ENCODE results near the gene DDR1.
"Not testable (repeated sequence)": the region's sequence is repeated elsewhere in the genome, so short reads cannot be mapped to it uniquely, and the experiment has no call there.

Gene DDR1

GRCh38 chr6:30900863-30901417, 16.6 kb downstream of the DDR1 start:
- TF ChIP-seq CTCF (conservative IDR thresholded peaks at IDR 0.05; ENCODE audit: low read length) = no peak
- no peak overlapping the region for H3K4me3 ChIP-seq (ENCODE audit: low read length)
- DNase-seq (ENCODE audit: low read depth) = no peak

- no peak for DNase-seq (ENCODE audit: low read depth)
- no peak overlapping the region for H3K4me3 ChIP-seq (ENCODE audit: low read length)
- TF ChIP-seq CTCF (conservative IDR thresholded peaks at IDR 0.05; ENCODE audit: low read length) = no peak
Observed at GRCh38 chr6:30901436-30901835, 17.1 kb downstream of the DDR1 start.

GRCh38 chr6:30902196-30902595, 17.9 kb downstream of the DDR1 start:
- not testable (repeated sequence) for DNase-seq (ENCODE audit: low read depth); H3K4me3 ChIP-seq (ENCODE audit: low read length)

- no peak for DNase-seq (ENCODE audit: low read depth)
- H3K4me3 ChIP-seq (ENCODE audit: low read length) = no peak overlapping the region
- no peak for TF ChIP-seq CTCF (conservative IDR thresholded peaks at IDR 0.05; ENCODE audit: low read length)
Observed at GRCh38 chr6:30902709-30903108, 18.4 kb downstream of the DDR1 start.

GRCh38 chr6:30903236-30903635, 18.9 kb downstream of the DDR1 start:
- H3K4me3 ChIP-seq (ENCODE audit: low read length) = no peak overlapping the region
- no peak for DNase-seq (ENCODE audit: low read depth)
- no peak for TF ChIP-seq CTCF (conservative IDR thresholded peaks at IDR 0.05; ENCODE audit: low read length)

- DNase-seq (ENCODE audit: low read depth) = not testable (repeated sequence)
- H3K4me3 ChIP-seq (ENCODE audit: low read length) = peak overlapping the region; percentile 93
Observed at GRCh38 chr6:30907290-30907757, 23.0 kb downstream of the DDR1 start.

GRCh38 chr6:30907758-30908591, 23.7 kb downstream of the DDR1 start, which contains the start of gene GTF2H4:
GTF2H4 (plus strand) TSS chr6:30908207.
- H3K4me3 ChIP-seq (ENCODE audit: low read length) = peak within 1 kb of the TSS; percentile 93
- no peak for TF ChIP-seq CTCF (conservative IDR thresholded peaks at IDR 0.05; ENCODE audit: low read length)
- DNase-seq (ENCODE audit: low read depth) = peak; percentile 98

- TF ChIP-seq CTCF (conservative IDR thresholded peaks at IDR 0.05; ENCODE audit: low read length) = no peak
- DNase-seq (ENCODE audit: low read depth) = no peak
- H3K4me3 ChIP-seq (ENCODE audit: low read length) = peak overlapping the region; percentile 93
Observed at GRCh38 chr6:30908700-30909099, 24.4 kb downstream of the DDR1 start.

GRCh38 chr6:30910473-30910872, 26.2 kb downstream of the DDR1 start:
- not testable (repeated sequence) for H3K4me3 ChIP-seq (ENCODE audit: low read length); DNase-seq (ENCODE audit: low read depth)
